ENCODE results near the gene KLC1. TPM values are rescaled to one million over a fixed set of nuclear protein-coding genes. Genes with fewer than 3 reads are reported as not detected.

The KLC1 gene
- total RNA-seq, 1 donor from 2014 or later: 238 TPM

DNA sequence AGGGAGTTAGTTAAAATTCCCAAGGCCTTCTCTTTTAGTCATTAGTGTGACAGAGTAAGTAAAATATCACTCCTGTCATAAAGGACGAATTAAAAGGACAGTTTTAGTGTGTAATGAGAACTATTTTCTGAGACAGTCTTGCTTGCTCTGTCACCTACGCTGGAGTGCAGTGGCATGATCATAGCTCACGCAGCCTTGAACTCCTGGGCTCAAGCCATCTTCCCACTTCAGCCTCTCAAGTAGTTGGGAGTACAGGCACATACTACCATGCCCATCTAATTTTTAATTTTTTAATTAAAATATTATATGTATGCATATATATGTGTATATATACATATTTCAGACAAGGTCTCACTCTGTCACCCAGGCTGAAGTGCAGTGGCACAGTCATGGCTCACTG is 17.2 kb downstream of the KLC1 start:
- Histone ChIP-seq H3K4me1 (ENCODE audit: insufficient read depth, low read length) (peaks cover 1% of the 10 kb centered on the region), H4K20me1 (ENCODE audit: insufficient read depth, low read length) (peaks cover 99% of the 10 kb centered on the region), H2AFZ (ENCODE audit: low read depth, low read length) (no peak overlapping the region), H3K36me3 (ENCODE audit: insufficient read depth, low read length) (peaks cover 4% of the 10 kb centered on the region), H3K9me3 (ENCODE audit: insufficient read depth, low read depth, low read length) (no peaks in the 10 kb centered on the region), H3K27ac (ENCODE audit: low read depth, low read length) (no peak overlapping the region), H3K4me3 (ENCODE audit: insufficient read depth, low read depth, low read length) (no peak overlapping the region), H3K27me3 (ENCODE audit: insufficient read depth, low read length) (no peaks in the 10 kb centered on the region), H3K4me2 (ENCODE audit: low read length) (no peak overlapping the region), H3K79me2 (ENCODE audit: insufficient read depth, low read length) (peaks cover 99% of the 10 kb centered on the region), H3K9ac (ENCODE audit: low read length) (no peak overlapping the region)
- DNase-seq (ENCODE audit: low read depth) (no peak), FAIRE-seq (no peak)
- H3K9me3 Mint-ChIP-seq (ENCODE audit: unreplicated experiment): no peaks in the 10 kb centered on the region
- no peaks in the 10 kb centered on the region for H3K36me3 Mint-ChIP-seq (ENCODE audit: low read depth, unreplicated experiment)
- TF ChIP-seq, protein P1, sequence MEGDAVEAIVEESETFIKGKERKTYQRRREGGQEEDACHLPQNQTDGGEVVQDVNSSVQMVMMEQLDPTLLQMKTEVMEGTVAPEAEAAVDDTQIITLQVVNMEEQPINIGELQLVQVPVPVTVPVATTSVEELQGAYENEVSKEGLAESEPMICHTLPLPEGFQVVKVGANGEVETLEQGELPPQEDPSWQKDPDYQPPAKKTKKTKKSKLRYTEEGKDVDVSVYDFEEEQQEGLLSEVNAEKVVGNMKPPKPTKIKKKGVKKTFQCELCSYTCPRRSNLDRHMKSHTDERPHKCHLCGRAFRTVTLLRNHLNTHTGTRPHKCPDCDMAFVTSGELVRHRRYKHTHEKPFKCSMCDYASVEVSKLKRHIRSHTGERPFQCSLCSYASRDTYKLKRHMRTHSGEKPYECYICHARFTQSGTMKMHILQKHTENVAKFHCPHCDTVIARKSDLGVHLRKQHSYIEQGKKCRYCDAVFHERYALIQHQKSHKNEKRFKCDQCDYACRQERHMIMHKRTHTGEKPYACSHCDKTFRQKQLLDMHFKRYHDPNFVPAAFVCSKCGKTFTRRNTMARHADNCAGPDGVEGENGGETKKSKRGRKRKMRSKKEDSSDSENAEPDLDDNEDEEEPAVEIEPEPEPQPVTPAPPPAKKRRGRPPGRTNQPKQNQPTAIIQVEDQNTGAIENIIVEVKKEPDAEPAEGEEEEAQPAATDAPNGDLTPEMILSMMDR (IDR thresholded peaks at IDR 0.05; ENCODE audit: insufficient read depth, low read depth, low read length): no peak
- no peak for TF ChIP-seq EZH2 (IDR thresholded peaks at IDR 0.05; ENCODE audit: insufficient read depth, low read length)
- no peak overlapping the region for H3K4me3 Mint-ChIP-seq (ENCODE audit: unreplicated experiment)
- no peak overlapping the region for H3K27ac Mint-ChIP-seq (ENCODE audit: unreplicated experiment)
- peaks cover 2% of the 10 kb centered on the region for H3K4me1 Mint-ChIP-seq (ENCODE audit: low read depth, unreplicated experiment)
- H3K27me3 Mint-ChIP-seq (ENCODE audit: low read depth, unreplicated experiment): no peaks in the 10 kb centered on the region

DNA sequence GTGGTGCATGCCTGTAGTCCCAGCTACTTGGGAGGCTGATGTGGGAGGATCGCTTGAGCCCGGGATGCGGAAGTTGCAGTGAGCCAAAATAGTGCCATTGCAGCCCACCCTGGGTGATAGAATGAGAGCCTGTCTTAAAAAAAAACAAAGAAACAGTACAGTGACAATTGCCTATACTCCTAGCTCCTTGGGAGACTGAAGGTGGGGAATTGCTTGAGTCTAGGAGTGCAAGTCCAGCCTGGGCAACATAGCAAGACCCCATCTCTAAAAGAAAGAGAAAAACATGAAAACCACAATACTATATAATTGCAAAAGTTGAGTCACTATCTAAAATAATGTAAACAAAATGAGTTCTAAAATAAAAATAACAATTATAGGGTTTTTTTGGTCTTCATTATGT is 20.0 kb downstream of the KLC1 start:
- H3K4me1 ChIP-seq (ENCODE audit: insufficient read depth, low read length): peaks cover 13% of the 10 kb centered on the region
- no peaks in the 10 kb centered on the region for H3K9me3 Mint-ChIP-seq (ENCODE audit: unreplicated experiment)
- no peak overlapping the region for H3K9ac ChIP-seq (ENCODE audit: low read length)
- H2AFZ ChIP-seq (ENCODE audit: low read depth, low read length): no peak overlapping the region
- no peaks in the 10 kb centered on the region for H3K27me3 Mint-ChIP-seq (ENCODE audit: low read depth, unreplicated experiment)
- DNase-seq (ENCODE audit: low read depth) (no peak), FAIRE-seq (no peak)
- no peak overlapping the region for H3K4me3 Mint-ChIP-seq (ENCODE audit: unreplicated experiment)
- no peak overlapping the region for H3K27ac ChIP-seq (ENCODE audit: low read depth, low read length)
- H4K20me1 ChIP-seq (ENCODE audit: insufficient read depth, low read length): peaks cover 100% of the 10 kb centered on the region
- H3K36me3 Mint-ChIP-seq (ENCODE audit: low read depth, unreplicated experiment): no peaks in the 10 kb centered on the region
- H3K4me1 Mint-ChIP-seq (ENCODE audit: low read depth, unreplicated experiment): peaks cover 6% of the 10 kb centered on the region
- no peak overlapping the region for H3K4me3 ChIP-seq (ENCODE audit: insufficient read depth, low read depth, low read length)
- no peaks in the 10 kb centered on the region for H3K27me3 ChIP-seq (ENCODE audit: insufficient read depth, low read length)
- no peak overlapping the region for H3K27ac Mint-ChIP-seq (ENCODE audit: unreplicated experiment)
- TF ChIP-seq, protein P1 (IDR thresholded peaks at IDR 0.05; ENCODE audit: insufficient read depth, low read depth, low read length): no peak
- TF ChIP-seq EZH2 (IDR thresholded peaks at IDR 0.05; ENCODE audit: insufficient read depth, low read length): no peak
- H3K4me2 ChIP-seq (ENCODE audit: low read length): no peak overlapping the region
- peaks cover 99% of the 10 kb centered on the region for H3K79me2 ChIP-seq (ENCODE audit: insufficient read depth, low read length)
- H3K36me3 ChIP-seq (ENCODE audit: insufficient read depth, low read length): peaks cover 4% of the 10 kb centered on the region
- H3K9me3 ChIP-seq (ENCODE audit: insufficient read depth, low read depth, low read length): no peaks in the 10 kb centered on the region

DNA sequence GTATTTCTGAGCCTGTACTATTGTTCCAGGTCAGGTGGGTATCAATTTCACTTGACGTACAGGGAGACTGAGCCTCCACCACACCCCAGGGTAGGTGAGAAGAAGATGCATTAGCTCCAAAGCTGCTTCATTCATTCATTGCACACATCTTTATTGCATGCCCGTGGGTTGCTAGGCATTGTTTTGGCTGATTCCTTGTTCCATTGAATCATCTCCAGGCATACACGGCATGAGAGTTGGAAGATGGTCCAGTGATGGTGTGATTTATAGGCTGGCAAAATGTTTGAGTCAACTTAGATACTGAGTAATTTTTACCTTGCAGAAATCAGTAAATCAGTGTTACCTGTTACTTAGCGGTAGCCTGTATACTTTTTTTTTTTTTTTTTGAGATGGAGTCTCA is 21.2 kb downstream of the KLC1 start:
- Mint-ChIP-seq H3K36me3 (ENCODE audit: low read depth, unreplicated experiment) (no peaks in the 10 kb centered on the region), H3K4me1 (ENCODE audit: low read depth, unreplicated experiment) (peaks cover 11% of the 10 kb centered on the region), H3K27me3 (ENCODE audit: low read depth, unreplicated experiment) (no peaks in the 10 kb centered on the region), H3K27ac (ENCODE audit: unreplicated experiment) (no peak overlapping the region), H3K4me3 (ENCODE audit: unreplicated experiment) (no peak overlapping the region), H3K9me3 (ENCODE audit: unreplicated experiment) (no peaks in the 10 kb centered on the region)
- Histone ChIP-seq H3K27ac (ENCODE audit: low read depth, low read length) (no peak overlapping the region), H3K9me3 (ENCODE audit: insufficient read depth, low read depth, low read length) (no peaks in the 10 kb centered on the region), H4K20me1 (ENCODE audit: insufficient read depth, low read length) (peaks cover 99% of the 10 kb centered on the region), H3K79me2 (ENCODE audit: insufficient read depth, low read length) (peaks cover 99% of the 10 kb centered on the region), H3K36me3 (ENCODE audit: insufficient read depth, low read length) (peaks cover 11% of the 10 kb centered on the region), H2AFZ (ENCODE audit: low read depth, low read length) (no peak overlapping the region), H3K9ac (ENCODE audit: low read length) (no peak overlapping the region), H3K4me2 (ENCODE audit: low read length) (no peak overlapping the region), H3K27me3 (ENCODE audit: insufficient read depth, low read length) (no peaks in the 10 kb centered on the region), H3K4me3 (ENCODE audit: insufficient read depth, low read depth, low read length) (no peak overlapping the region), H3K4me1 (ENCODE audit: insufficient read depth, low read length) (peaks cover 17% of the 10 kb centered on the region)
- FAIRE-seq (no peak), DNase-seq (ENCODE audit: low read depth) (no peak)
- TF ChIP-seq, protein P1 (IDR thresholded peaks at IDR 0.05; ENCODE audit: insufficient read depth, low read depth, low read length): no peak
- TF ChIP-seq EZH2 (IDR thresholded peaks at IDR 0.05; ENCODE audit: insufficient read depth, low read length): no peak
